Motor neuron (in vitro differentiated cells): ENCODE results near the gene NT5C. TPM values are rescaled to one million over a fixed set of nuclear protein-coding genes. Genes with fewer than 3 reads are reported as not detected.

ENCODE experiments used
- total RNA-seq, 8 experiments: library from RNA; unstranded; fragments of 300-600 nt; gene quantifications; 2 replicates each; pipeline versions ENCODE4 v1.2.3 to v1.2.4, GENCODE V29; 2022

The NT5C gene
- total RNA-seq, 8 experiments from 2014 or later, result 30.0 to 86.8 (median 41.9) TPM

Other genes starting within 250 kb of the NT5C start
- gene FADS6, start 238.1 kb downstream of the NT5C start, total RNA-seq, result under 1 TPM in 6 of 8 experiments, not detected in 2; 0.11 to 0.85 (median 0.25) TPM
- gene USH1G, start 208.5 kb downstream of the NT5C start, total RNA-seq, result under 1 TPM in 6 of 8 experiments, not detected in 2; 0.11 to 0.76 (median 0.20) TPM
- gene OTOP2, start 207.5 kb downstream of the NT5C start, total RNA-seq, result under 1 TPM in 3 of 8 experiments, not detected in 5; 0.15 to 0.71 (median 0.21) TPM
- under 1 TPM in 3 of 8 experiments, not detected in 5; 0.10 to 0.38 (median 0.11) TPM for gene OTOP3, start 195.8 kb downstream of the NT5C start, total RNA-seq
- gene HID1, start 159.0 kb downstream of the NT5C start, total RNA-seq, result 10 to 100 TPM in 5 of 8 experiments, 1 to 10 TPM in 2, under 1 TPM in 1; 0.36 to 16.8 (median 12.3) TPM
- 10 to 100 TPM in 6 of 8 experiments, 1 to 10 TPM in 2; 8.1 to 18.0 (median 13.6) TPM for gene CDR2L, start 144.1 kb downstream of the NT5C start, total RNA-seq
- gene MRPL58, start 119.1 kb downstream of the NT5C start, total RNA-seq, result 10 to 100 TPM; 27.6 to 52.5 (median 34.8) TPM
- gene ATP5PD, start 84.8 kb downstream of the NT5C start, total RNA-seq, result 100 to 1,000 TPM; 282 to 662 (median 376) TPM
- gene KCTD2, start 84.5 kb downstream of the NT5C start, total RNA-seq, result 10 to 100 TPM; 13.2 to 41.6 (median 30.6) TPM
- gene SLC16A5, start 43.8 kb downstream of the NT5C start, total RNA-seq, result 10 to 100 TPM in 2 of 8 experiments, 1 to 10 TPM in 1, under 1 TPM in 2, not detected in 3; 0.09 to 16.6 (median 5.0) TPM
- 10 to 100 TPM in 2 of 8 experiments, 1 to 10 TPM in 6; 3.7 to 11.3 (median 6.1) TPM for gene ARMC7, start 21.8 kb downstream of the NT5C start, total RNA-seq
- 100 to 1,000 TPM in 7 of 8 experiments, 10 to 100 TPM in 1; 95.0 to 664 (median 275) TPM for gene JPT1, start 22.8 kb upstream of the NT5C start, total RNA-seq
- 100 to 1,000 TPM; 114 to 263 (median 169) TPM for gene SUMO2, start 51.2 kb upstream of the NT5C start, total RNA-seq
- 10 to 100 TPM; 16.0 to 69.3 (median 21.0) TPM for gene NUP85, start 73.9 kb upstream of the NT5C start, total RNA-seq
- 10 to 100 TPM; 13.0 to 39.2 (median 18.9) TPM for gene GGA3, start 129.9 kb upstream of the NT5C start, total RNA-seq
- gene MRPS7, start 130.1 kb upstream of the NT5C start, total RNA-seq, result 100 to 1,000 TPM in 1 of 8 experiments, 10 to 100 TPM in 7; 48.2 to 108 (median 78.7) TPM
- gene MIF4GD, start 139.5 kb upstream of the NT5C start, total RNA-seq, result 10 to 100 TPM in 7 of 8 experiments, 1 to 10 TPM in 1; 9.8 to 21.2 (median 16.3) TPM
- 10 to 100 TPM in 2 of 8 experiments, 1 to 10 TPM in 6; 3.7 to 17.9 (median 5.9) TPM for gene SLC25A19, start 157.7 kb upstream of the NT5C start, total RNA-seq